ENCODE measurements around the gene GALK2.

GALK2 gene

DNA sequence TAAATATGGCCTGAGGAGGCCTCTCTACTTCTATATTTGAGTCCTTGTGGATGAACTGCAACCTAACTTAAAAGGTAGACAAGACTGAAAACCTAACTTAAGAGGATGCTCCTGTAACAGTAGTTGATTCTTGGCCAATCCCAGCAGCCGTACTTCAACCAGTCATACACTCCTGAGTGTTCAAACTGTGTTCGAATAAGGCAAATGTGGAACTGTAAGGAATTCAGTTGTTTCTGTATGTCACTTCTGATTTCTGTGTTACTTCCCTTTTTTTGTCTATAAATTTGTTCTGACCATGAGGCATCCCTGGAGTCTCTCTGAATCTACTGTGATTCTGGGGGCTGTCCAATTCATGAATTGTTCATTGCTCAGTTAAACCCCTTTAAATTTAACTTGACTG, 20.5 kb downstream of the GALK2 start:
- no peaks in the 10 kb centered on the region for H3K4me1 ChIP-seq (ENCODE audit: low read length)
- H4K20me1 ChIP-seq (ENCODE audit: insufficient read depth, low read length) = no peaks in the 10 kb centered on the region
- no peak overlapping the region for H2AFZ ChIP-seq (ENCODE audit: low read length)
- no peaks in the 10 kb centered on the region for H3K9me3 ChIP-seq (replicated peaks; ENCODE audit: insufficient read depth, low read length)
- no peaks in the 10 kb centered on the region for H3K36me3 ChIP-seq (replicated peaks; ENCODE audit: insufficient read depth, low read length)
- no peak overlapping the region for H3K9ac ChIP-seq (ENCODE audit: low read length)
- DNase-seq = no peak
- no peak overlapping the region for H3K27ac ChIP-seq (ENCODE audit: low read length)
- no peaks in the 10 kb centered on the region for H3K9me2 ChIP-seq (replicated peaks; ENCODE audit: insufficient read depth, low read length)
- no peaks in the 10 kb centered on the region for H3F3A ChIP-seq (ENCODE audit: insufficient read depth, low read length)
- no peak overlapping the region for H3K4me2 ChIP-seq (ENCODE audit: low read depth, low read length)
- no peak overlapping the region for H3K4me3 ChIP-seq (ENCODE audit: low read length)
- H3K27me3 ChIP-seq (replicated peaks; ENCODE audit: insufficient read depth, low read length) = no peaks in the 10 kb centered on the region
- TF ChIP-seq, protein P1, sequence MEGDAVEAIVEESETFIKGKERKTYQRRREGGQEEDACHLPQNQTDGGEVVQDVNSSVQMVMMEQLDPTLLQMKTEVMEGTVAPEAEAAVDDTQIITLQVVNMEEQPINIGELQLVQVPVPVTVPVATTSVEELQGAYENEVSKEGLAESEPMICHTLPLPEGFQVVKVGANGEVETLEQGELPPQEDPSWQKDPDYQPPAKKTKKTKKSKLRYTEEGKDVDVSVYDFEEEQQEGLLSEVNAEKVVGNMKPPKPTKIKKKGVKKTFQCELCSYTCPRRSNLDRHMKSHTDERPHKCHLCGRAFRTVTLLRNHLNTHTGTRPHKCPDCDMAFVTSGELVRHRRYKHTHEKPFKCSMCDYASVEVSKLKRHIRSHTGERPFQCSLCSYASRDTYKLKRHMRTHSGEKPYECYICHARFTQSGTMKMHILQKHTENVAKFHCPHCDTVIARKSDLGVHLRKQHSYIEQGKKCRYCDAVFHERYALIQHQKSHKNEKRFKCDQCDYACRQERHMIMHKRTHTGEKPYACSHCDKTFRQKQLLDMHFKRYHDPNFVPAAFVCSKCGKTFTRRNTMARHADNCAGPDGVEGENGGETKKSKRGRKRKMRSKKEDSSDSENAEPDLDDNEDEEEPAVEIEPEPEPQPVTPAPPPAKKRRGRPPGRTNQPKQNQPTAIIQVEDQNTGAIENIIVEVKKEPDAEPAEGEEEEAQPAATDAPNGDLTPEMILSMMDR (IDR thresholded peaks at IDR 0.05; ENCODE audit: low read length) = no peak
- TF ChIP-seq EZH2phosphoT487 (IDR thresholded peaks at IDR 0.05; ENCODE audit: low read length) = no peak
- no peak for TF ChIP-seq EZH2 (optimal IDR thresholded peaks at IDR 0.05; ENCODE audit: low read depth, low read length)
- H3K79me2 ChIP-seq (ENCODE audit: low read length) = peaks cover 27% of the 10 kb centered on the region

DNA sequence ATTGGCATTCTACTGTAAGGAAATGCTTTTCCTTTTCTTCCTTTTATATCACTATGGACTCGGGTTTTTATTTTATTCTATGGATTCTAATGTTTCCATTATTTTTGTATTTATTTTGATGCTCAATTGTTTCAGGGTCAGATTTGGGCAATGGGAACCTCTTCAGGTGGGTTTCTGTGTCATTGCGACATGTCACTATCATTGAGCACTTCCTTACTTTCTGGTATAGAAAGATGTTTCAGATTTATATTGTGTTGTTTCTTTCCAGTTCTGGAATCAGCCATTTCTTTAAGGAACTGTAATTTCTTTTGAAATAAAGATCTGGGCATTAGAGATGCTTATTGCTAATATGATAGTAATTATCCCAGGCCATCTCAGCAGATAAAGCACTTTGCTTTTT, 21.8 kb downstream of the GALK2 start:
- Histone ChIP-seq H3K4me3 (ENCODE audit: low read length) (no peak overlapping the region), H3K9me3 (replicated peaks; ENCODE audit: insufficient read depth, low read length) (no peaks in the 10 kb centered on the region), H3K9ac (ENCODE audit: low read length) (no peak overlapping the region), H4K20me1 (ENCODE audit: insufficient read depth, low read length) (no peaks in the 10 kb centered on the region), H3K9me2 (replicated peaks; ENCODE audit: insufficient read depth, low read length) (no peaks in the 10 kb centered on the region), H2AFZ (ENCODE audit: low read length) (no peak overlapping the region), H3F3A (ENCODE audit: insufficient read depth, low read length) (no peaks in the 10 kb centered on the region), H3K4me1 (ENCODE audit: low read length) (no peaks in the 10 kb centered on the region), H3K79me2 (ENCODE audit: low read length) (peaks cover 25% of the 10 kb centered on the region), H3K4me2 (ENCODE audit: low read depth, low read length) (no peak overlapping the region), H3K27me3 (replicated peaks; ENCODE audit: insufficient read depth, low read length) (no peaks in the 10 kb centered on the region), H3K27ac (ENCODE audit: low read length) (no peak overlapping the region), H3K36me3 (replicated peaks; ENCODE audit: insufficient read depth, low read length) (no peaks in the 10 kb centered on the region)
- TF ChIP-seq, protein P1 (IDR thresholded peaks at IDR 0.05; ENCODE audit: low read length) = no peak
- no peak for TF ChIP-seq EZH2 (optimal IDR thresholded peaks at IDR 0.05; ENCODE audit: low read depth, low read length)
- no peak for DNase-seq

DNA sequence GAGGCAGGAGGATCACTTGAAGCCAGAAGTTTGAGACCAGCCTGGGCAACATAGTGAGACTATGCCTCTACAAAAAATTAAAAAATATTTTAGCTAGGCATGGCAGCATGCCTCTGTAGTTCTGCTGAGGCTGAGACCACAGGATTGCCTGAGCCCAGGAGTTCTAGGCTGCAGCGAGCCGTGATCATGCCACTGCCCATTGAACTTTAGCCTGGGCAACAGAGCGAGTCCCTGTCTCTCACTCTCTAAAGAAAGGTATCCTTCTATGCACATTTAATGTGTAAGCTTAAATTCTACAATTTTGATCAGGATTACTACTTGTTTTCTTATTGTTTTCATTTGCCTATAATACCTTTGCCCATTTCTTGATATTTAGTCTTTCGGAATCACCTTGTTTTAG, 26.8 kb downstream of the GALK2 start:
- no peaks in the 10 kb centered on the region for H3F3A ChIP-seq (ENCODE audit: insufficient read depth, low read length)

More for the DNA sequence above, 26.8 kb downstream of the GALK2 start:
- Histone ChIP-seq H3K79me2 (ENCODE audit: low read length) (peaks cover 18% of the 10 kb centered on the region), H3K9me2 (replicated peaks; ENCODE audit: insufficient read depth, low read length) (no peaks in the 10 kb centered on the region), H3K9me3 (replicated peaks; ENCODE audit: insufficient read depth, low read length) (no peaks in the 10 kb centered on the region), H3K4me3 (ENCODE audit: low read length) (no peak overlapping the region), H3K9ac (ENCODE audit: low read length) (no peak overlapping the region), H3K36me3 (replicated peaks; ENCODE audit: insufficient read depth, low read length) (peaks cover 2% of the 10 kb centered on the region; the same call in 1 of the 2 replicates), H3K4me2 (ENCODE audit: low read depth, low read length) (no peak overlapping the region), H3K27ac (ENCODE audit: low read length) (no peak overlapping the region), H3K27me3 (replicated peaks; ENCODE audit: insufficient read depth, low read length) (no peaks in the 10 kb centered on the region), H4K20me1 (ENCODE audit: insufficient read depth, low read length) (no peaks in the 10 kb centered on the region), H3K4me1 (ENCODE audit: low read length) (no peaks in the 10 kb centered on the region), H2AFZ (ENCODE audit: low read length) (no peak overlapping the region)
- DNase-seq = no peak
- TF ChIP-seq EZH2 (optimal IDR thresholded peaks at IDR 0.05; ENCODE audit: low read depth, low read length) (no peak), EZH2phosphoT487 (IDR thresholded peaks at IDR 0.05; ENCODE audit: low read length) (no peak)
- TF ChIP-seq, protein P1 (IDR thresholded peaks at IDR 0.05; ENCODE audit: low read length) = no peak

All from MM.1S (cell line).